T-helper 1 cell treated with Interleukin-12 subunit alpha and Interleukin-12 subunit beta and Interleukin-4 antibody, amounts not matched to agents 30 ng/mL and 1 ng/mL, for 36 hours (primary cell): Measurements from ENCODE around the gene SMAD6. TPM values are rescaled to one million over a fixed set of nuclear protein-coding genes. Genes with fewer than 3 reads are reported as not detected.
"Not testable (repeated sequence)": the region's sequence is repeated elsewhere in the genome, so short reads cannot be mapped to it uniquely, and the experiment has no call there.

Experiments
- intact Hi-C: fragments of 100-400 bp; cut with micrococcal nuclease; formaldehyde crosslinking; loops from one replicate; pipeline ENCODE4 v1.15.1; 2024
- total RNA-seq: library from RNA; stranded (reverse); gene quantifications from 2 replicates; pipeline ENCODE4 v1.2.3, GENCODE V29; 2022

SMAD6 gene
- total RNA-seq, 1 donor from 2014 or later: 0.37 TPM

DNA sequence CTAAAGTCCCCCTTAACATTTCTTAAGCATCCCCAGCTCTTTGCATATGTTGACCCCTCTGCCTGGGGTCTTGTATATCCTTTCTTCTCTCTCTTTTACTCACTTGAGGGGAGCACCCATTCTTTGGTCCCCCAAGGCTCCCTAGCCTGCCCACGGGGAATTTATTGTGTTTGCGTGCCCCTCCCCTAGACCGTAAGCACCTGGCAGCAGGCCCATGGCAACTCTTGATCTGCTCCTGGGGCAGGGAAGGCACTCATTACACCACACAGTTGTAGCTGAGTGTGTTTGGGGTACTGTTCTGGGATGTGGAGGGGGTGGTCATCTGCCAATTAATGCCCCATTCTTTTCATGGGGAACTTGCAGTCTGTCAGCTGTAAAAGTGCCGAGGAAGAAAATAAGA, 27.3 kb upstream of the SMAD6 start:
- intact Hi-C loops: no loop called here

DNA sequence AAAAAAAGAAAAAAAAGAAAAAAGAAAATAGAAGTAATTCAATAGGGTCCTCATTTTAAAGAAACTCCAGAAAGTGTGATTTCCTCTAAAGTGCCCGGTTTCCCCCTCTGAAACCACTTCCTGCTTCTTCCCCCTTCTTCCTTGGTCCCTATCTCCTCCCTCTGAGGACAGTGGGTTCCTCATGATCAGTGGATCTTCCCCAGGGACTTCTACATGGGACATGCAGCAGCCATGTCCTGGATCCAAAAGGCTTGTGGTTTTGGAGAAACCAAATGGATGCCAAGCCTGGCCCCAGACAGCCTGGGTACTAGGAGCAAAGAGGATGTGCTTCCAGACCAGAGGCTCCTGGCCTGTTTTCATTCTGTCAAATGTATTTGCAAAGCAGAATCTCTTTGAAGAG, 26.6 kb upstream of the SMAD6 start:
- intact Hi-C loops: no loop called here

DNA sequence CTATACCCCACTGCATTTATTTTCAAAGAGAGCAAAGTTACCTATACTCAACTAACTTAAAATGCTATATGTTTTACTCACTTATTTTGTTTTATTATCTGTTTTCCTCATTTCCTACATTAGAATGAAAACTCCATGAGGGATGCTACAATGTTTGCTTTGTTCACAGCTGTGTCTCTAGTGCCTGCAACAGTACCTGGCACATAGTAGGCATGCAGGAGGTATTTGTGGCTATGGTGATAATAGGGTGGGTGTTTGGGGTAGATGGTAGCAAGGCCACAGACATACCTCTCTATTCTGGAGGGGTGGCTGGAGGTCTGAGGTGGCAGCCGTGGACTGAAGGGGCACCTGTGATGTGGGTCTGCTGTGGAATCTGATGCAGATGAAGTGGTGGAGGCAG, 24.7 kb upstream of the SMAD6 start:
- intact Hi-C loops: no loop called here

DNA sequence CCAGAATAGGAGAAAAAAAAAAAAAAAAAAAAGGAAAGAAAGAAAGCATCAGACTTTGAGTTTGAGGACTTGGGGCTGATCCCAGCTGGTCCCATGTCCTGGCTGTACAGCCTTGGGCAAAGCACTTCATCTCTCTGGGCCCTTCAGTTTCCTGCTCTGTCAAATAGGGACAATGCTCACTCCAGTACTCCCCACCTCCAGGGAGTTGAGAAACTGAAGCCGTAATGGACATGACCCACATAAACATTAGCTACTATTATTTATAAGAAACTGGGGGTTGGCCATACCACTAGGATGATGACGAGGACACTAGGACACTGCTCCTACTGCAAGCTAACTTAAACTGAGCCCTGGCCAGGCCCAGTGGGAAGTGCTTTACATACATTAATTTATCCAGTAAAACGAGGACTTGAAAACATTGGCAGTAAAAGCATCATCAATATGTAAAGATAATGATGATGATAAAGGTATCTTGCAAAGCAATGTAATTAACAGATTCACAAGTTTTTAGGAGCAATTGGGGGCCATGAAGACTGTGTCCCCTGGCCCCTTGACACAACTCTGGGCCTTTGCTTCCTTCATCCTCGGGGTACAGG, 22.9 kb upstream of the SMAD6 start:
- intact Hi-C loops: no loop called here

DNA sequence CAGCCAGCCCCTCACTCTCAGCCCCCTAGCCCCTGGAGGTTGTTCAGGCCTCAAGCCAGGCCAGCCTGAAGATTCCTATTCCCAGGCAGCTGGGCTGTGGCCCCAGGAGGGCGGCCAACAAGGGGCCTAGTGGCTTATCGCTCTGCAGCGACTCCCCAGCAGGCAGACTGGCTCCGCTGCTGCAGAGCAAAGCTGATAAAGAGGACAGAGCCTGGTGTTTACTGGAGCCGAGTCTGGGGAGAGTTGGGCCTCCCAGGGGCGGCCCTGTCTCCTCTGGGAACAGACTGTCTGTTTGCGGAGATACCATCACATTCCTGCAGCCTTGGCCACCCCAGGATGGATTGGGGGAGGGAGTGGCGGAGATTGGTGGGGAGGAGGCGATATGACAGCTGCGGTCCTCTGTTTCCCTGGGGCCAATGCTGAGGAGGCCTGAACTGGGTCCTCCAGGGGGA, 22.4 kb upstream of the SMAD6 start:
- intact Hi-C loops: no loop called here

DNA sequence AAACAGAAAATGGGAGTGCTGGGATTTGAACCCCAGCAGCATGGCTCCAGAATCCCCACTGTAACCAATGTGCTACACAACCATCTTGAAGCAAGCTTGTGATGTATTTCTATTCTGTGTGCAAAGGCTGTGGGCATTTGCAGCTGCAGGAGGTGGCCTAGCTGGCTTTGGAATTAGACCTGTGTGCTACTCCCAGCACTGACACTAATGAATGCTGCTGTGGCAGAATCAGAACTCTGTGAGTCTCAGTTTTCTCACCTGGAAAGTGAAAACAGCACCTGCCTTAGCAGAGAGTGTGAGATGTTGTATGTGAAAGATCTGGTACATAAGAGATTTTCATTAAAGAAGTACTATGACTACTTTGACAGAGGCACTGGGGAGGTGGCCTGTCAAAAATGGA, 21.5 kb upstream of the SMAD6 start:
- intact Hi-C loops: no loop called here

DNA sequence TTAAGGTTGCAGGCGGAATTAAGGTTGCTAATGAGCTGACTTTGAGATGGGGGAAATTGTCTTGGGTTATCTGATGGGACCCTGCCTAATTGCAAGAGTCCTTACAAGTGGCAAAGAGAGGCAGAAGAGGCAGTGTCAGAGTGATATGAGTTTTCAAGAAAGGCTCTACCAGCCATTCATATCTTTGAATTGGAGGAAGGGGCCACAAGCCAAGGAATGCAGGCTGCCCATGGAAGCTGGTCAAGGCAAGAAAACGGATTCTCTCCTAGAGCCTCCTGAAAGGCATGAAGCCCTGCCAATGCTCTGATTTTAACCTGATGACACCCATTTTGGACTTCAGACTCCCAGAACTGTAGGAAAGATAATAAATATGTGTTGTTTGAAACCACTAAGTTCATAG, 20.6 kb upstream of the SMAD6 start:
- intact Hi-C loops: no loop called here

DNA sequence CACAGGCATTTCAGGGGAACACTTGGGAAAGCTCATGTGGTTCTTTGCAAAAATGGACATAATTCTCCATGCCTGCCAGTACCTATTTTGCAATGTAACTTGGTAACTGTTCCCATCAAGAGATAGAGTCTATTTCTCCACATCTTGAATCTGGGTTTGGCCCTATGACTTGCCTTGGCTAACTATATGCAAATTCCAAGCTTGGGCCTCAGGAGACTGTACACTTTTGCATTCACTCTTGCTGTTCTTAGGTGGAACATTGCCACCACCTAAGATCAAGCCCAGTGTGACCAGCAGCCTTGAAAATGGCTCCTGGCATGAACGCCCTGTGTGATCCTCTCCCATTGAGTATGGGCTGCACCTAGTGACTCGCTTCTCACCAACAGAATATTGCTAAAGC, 19.8 kb upstream of the SMAD6 start:
- intact Hi-C loops: no loop called here

DNA sequence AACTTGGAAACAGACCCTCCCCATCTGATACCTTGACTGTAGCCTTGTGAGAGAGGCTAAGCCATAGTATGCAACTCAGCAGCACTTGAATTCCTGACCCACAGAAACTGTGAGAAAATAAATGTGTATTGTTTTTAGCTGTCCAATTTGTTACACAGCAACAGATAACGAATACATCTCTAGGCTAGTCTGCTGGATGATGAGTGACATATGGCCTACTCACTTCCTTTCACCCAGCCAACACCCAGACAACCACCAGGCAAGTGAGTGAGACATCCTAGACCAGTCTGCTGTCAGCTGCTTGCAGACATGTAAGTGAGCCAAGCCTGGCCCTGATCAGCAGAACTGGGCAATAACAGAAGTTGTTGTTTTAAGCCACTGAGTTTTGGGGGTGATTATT, 19.2 kb upstream of the SMAD6 start:
- intact Hi-C loops: no loop called here

DNA sequence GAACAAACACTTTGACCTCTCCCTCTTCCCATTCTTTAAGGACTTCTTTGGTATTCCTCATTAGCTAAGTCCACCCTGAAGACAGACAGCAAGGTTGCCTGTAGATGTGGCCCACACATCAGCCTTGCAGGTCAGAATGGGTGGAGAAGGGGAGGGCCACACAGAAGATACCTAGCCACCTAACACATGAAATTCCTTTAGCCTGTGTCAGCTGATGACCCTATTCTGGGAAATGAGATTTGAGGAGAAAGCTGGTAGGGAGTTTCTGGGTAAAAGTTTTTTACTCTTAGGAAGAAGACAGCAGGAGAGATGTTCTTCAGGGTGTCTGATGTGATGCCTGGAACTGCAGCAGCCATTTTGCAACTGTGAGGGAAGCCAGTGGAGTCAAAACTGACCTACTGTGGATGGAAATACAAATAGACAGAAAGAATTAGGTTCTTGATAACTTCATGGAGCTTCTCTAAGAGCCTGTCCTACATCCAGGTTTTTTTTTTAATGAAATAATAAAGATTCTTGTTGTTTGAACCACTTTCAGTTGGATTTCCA, 17.8 kb upstream of the SMAD6 start:
- intact Hi-C loops: no loop called here

DNA sequence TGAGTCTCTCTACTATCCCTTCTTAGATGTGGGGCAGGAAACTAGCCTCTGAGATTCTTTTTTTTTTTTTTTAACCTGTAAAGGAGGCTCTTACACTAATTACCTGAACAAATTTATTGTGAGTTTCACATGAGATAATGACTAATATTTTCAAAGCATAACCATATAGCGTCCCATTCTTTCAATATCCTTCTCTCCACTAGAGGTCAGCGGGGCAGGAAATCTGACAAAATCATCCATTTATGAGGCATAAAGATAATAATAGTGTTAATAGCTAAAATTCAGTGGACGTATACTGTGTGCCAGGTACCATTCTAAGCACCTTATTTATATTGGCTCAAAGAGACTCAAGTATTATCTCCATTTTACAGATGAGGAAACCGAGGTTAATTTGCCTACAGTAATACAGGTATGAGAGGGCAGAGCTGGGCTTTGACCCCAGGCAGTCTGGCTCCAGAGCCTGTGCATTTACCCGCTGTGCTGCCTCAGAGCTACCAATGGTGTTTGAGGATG, 16.3 kb upstream of the SMAD6 start:
- intact Hi-C loops: no loop called here

DNA sequence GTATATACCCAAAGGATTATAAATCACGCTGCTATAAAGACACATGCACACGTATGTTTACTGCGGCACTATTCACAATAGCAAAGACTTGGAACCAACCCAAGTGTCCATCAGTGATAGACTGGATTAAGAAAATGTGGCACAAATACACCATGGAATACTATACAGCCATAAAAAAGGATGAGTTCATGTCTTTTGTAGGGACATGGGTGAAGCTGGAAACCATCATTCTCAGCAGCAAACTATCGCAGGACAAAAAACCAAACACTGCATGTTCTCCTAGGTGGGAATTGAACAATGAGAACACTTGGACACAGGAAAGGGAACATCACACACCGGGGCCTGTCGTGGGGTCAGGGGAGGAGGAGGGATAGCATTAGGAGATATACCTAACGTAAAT, 11.1 kb upstream of the SMAD6 start:
- intact Hi-C loops: not testable (repeated sequence)

DNA sequence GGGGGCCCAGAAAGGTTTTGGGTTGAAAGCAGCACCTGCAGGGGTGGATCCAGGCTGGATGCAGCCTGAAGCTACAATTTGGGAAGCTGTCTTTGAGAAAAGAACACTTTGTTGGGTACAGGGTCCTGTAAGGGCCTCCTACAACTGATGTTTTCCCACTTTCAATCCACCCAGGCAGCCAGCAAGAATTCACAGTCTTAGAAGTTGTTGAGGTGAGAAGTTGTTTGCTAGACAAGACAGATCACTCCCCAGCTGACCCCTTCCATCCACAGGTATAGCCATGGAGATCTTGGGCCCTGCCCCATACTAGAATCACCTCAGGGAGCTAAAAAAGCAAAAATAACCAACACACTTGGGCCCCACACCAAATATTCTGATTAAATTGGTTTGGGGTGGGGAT, 10.3 kb upstream of the SMAD6 start:
- intact Hi-C loops: no loop called here

DNA sequence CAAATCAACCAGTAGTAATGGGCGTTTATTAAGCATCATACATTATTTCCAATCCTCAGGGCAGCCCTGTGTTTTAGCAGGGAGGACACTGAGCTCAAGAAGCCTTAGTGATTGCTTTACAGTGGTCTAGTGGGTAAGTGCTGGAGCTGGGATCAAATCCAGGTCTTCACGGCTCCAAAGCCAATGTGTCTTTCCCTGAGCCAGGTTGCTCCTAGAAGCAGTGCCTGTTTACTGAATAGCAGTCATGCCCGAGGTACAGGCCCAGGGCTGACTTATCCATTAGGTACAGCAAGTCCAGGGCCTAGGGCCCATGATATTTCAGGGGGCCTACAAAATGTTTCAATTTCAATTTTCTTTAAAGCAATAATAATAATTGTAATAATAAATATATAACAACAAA, 9.6 kb upstream of the SMAD6 start:
- intact Hi-C loops: no loop called here

DNA sequence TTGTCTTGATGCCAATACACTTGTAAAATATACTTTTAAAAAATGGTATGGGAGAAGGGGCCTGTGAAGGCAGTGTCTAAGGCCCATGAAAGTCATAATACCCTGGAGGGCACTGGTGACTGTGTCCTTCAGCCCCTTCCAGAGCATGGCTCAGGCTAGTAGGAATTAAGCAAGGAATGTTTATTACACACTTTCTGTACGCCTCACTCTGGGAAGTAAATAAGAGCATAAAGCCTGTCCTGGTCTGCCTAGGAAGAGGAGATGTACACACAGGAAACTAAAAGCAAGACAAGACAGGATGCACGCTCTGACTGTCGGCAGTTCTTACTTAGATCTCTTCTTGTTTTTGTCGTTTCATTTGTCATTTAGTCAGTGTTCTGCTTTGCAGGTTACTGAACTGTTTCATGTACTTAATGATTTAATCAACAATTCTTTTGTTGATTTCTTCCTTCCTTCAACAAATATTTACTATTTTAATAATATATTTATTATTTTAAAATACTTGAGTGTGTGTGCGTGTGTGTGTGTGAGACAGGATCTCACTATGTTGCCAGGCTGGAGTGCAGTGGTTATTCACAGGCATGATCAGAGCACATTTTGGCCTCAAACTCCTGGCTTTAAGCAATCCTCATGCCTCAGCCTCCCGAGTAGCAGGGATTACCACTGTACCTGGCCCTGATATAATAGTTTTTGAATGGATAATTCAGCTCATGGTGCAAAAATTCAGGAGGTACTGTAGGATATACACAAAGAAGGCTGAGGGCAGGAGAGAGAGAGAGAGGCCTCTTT, 9.0 kb upstream of the SMAD6 start:
- intact Hi-C loops: loop anchor here (1.0 kb wide), 1 partner anchor 8 kb away; no protein-coding TSS in a partner anchor

DNA sequence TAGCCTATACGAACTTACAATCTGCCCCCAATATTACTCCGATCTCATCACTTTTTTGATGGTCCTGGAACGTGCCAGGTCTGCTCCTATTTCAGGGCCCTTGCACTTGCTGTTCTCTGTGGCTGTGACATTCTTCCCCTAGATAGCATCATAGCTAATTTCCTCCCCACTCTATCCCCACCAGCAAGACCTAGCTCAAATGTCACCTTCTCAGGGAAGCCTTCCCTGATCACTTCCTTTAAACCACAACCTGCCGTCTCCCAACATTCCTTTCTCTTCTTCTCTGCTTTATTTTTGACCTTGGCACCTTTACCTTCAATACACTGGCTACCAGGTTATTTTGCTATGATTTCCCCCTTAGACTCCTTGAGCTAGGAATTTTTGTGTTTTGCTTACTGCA, 5.3 kb upstream of the SMAD6 start:
- intact Hi-C loops: no loop called here

DNA sequence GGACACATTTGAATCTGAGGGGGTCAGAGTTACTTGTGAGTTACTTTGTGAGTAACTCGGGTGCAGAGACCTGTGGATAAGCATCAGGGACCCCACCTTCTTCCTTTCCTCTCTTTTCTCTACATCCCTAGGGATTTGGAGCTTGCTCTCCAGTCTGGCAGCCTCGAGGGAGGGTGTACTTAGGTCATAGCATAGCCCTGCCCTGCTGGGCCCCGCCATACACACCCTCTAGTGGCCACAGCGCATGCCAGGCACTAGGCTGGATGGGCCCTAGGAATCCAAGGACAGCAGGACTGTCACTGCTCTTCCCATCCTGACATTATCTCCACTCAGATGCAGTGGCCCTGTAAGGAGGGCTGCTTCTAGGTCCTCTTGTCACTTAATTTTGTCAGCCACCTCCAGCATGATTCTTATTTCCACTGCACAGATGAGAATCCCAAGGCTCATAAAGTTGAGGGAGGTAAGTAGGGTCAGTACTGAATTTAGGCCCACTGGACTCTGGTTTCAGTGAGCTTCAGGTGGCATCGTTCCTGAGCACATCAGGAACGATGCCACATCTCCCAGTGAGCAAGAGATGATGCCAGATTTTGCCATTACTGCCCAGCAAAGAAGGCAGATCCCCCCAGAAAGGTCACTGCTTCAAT, 3.6 kb upstream of the SMAD6 start:
- intact Hi-C loops: no loop called here

DNA sequence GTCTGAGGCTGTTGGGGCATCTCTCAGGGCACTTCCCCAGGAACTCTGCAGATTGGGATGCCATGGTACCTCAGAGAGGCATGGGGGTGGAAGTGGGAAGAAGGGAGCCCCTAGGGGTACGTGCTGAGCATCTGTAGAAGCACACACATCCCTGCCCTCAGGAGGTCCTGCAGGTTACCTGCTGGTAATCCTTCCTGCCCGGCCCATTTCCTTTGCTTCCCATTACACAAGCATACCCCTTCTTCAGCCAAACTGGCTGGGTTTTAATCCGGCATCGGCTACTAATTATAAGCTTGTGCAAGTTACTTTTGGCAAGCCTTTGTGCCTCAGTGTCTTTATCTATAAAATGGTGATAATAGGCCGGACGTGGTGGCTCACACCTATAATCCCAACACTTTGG, 3.1 kb upstream of the SMAD6 start:
- intact Hi-C loops: no loop called here

DNA sequence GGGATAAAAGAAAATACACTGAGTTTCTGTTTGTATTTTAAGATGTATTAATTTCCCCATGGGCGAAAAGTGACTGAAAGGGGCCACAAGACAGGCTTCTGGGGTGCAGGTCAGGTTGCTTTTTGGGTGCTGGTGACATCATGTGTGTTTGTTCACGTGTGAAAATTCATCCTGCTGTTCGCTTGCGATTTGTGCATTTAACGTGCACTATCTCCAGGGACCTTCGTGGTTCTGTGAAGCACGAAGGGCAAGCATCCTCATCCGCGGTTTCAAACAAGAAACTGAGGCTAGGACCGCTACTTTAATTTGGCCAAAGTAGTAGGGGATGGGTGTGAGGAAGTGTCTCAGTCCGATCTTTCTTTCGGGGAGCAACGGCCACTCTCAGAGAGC, 1.6 kb upstream of the SMAD6 start:
- intact Hi-C loops: loop anchor here (5.0 to 10.0 kb wide), 7 partner anchors 43 to 822 kb away; partner anchors contain the start of genes C15orf61, DIS3L and SNAPC5

DNA sequence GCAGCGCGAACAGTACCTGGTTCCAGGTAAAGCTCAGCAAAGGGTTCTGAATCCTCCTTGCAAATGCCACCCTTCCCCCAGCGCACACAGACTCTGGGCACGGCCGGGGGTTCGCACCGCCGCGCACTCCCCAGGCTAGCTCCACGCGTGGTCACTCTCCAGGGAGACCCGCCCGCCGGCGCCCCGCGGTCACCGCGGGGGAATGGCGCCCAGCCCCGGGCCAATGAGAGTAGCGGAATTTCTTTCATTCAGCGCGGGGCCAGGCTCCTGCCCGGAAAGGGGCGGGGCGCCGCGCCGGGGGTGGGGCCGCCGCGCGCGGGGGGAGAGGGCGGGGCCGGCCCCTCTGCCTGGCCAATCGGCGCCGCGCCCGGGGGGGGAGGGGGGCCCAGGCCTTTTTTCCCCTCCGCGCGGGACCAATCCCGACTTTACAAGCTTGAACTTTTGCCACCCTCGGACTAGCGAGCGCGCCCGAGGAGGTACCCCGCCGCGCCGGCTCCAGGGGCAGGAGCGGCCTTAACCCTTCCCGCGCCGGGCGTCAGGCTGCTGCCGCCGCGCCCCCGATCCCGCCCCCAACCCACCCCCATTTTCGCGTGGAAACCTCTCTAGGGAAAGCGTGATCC, 1.1 kb upstream of the SMAD6 start:
- intact Hi-C loops: loop anchor here (1.0 to 10.0 kb wide), 8 partner anchors 8 to 821 kb away; partner anchors contain the start of genes C15orf61, DIS3L and SNAPC5

DNA sequence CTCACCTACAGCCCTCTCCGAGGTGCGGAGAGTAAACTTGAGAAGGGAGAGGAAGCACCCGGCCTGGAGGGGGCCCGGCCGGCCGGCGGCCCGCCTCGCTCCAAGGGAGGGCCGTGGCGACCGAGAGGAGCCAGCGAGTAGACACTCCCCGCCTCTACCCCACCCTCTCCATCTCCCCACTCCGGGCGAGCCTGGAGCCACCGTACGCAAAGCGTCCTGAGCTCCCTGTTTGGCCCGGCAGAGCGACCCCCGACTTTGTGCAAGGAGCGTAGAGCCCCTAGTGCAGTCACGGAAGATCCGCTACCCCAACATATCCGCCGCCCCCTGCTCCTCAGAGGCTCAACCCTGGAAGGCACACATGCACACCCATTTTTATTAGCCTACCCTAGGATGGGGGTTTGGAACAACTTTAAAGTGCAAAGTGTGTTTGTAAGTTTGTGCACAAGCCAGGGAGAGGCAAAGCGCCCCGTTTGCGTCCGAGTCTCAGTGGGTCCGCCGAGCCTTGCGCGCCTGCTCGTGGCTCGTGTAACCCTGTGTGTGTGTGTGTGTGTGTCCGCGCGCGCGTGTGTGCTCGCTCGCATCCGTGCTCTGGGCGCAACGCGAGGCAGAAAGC, 508 bp upstream of the SMAD6 start:
- intact Hi-C loops: loop anchor here (1.0 to 10.0 kb wide), 12 partner anchors 8 to 1137 kb away; partner anchors contain the start of genes C15orf61, DIS3L, MAP2K1 and SNAPC5
